Measurements from ENCODE around the gene SELENOW.

SELENOW gene

DNA sequence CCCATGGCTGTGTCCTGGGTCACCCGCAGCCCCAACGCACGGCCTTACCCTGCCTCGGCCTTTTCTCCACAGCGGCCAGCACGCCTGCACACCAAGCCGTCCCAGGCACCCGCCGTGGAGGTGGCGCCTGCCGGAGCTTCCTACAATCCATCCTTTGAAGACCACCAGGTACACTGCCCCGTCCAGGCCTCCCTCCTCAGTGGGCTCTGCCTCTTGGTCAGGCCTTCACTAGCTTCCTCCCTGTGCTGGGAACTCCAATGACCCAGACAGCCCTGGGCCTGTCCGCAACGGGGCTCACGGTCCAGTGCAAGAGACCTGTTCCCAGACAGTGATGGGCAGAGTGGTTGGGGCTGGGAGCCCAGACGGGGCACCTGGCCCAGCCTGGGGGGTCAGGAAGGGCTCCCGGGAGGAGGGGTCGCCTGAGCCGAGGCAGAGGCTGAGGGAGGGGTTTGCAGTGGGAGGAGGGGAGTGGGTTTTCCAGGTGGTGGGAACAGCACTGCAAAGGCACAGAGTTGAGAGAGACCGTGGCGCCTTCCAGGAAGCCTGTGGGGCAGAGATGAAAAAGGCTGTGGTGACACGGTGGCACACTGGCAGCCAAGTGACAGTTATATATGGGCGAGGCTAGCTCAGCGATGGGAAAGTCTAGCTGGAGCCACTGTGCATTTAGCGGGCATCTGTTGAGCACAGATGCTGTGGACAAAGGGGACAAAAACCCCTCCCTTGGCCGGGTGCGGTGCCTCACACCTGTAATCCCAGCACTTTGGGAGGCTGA, 25.9 kb upstream of the SELENOW start:
- H3K4me3 Mint-ChIP-seq: no peak overlapping the region
- no peaks in the 10 kb centered on the region for H3K27me3 Mint-ChIP-seq
- H3K36me3 Mint-ChIP-seq: peaks cover 43% of the 10 kb centered on the region
- no peaks in the 10 kb centered on the region for H3K9me3 Mint-ChIP-seq
- ATAC-seq (ENCODE audit: low read depth): no peak
- peaks cover 9% of the 10 kb centered on the region for H3K4me1 Mint-ChIP-seq
- H3K27ac Mint-ChIP-seq: no peak overlapping the region
- DNase-seq (ENCODE audit: low spot score in 2 of 2): no peak

DNA sequence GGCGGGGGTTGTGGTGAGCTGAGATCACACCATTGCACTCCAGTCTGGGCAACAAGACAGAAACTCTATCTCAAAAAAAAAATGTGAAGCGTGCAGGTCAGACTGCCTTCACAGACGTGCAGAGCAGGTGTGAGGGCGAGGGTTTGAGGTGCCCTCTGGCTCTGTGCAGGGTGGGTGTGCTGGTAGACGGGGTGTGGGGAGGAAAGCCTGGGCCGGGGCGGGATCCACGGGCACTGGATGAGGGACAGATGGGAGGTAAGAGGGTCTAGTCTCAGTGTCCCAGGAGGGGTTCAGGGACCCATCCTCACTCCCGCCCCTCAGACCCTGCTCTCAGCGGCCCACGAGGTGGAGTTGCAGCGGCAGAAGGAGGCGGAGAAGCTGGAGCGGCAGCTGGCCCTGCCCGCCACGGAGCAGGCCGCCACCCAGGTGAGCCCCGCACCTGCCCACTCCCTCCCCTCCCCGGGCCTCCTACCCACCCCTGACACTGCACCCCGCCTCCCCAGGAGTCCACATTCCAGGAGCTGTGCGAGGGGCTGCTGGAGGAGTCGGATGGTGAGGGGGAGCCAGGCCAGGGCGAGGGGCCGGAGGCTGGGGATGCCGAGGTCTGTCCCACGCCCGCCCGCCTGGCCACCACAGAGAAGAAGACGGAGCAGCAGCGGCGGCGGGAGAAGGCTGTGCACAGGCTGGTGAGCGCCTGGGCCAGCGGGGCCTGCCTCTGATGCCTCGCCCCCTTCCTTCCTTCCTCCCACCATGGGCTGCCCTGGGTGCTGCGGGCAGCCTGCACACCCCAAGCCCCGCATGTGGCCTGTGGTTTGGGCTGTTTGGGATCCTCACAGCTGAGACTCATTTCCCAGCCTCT, 24.1 kb upstream of the SELENOW start:
- Mint-ChIP-seq H3K4me1 (no peaks in the 10 kb centered on the region), H3K36me3 (peaks cover 48% of the 10 kb centered on the region), H3K27me3 (no peaks in the 10 kb centered on the region), H3K9me3 (peaks cover 3% of the 10 kb centered on the region), H3K27ac (no peak overlapping the region), H3K4me3 (no peak overlapping the region)
- ATAC-seq (ENCODE audit: low read depth) (no peak), DNase-seq (ENCODE audit: low spot score in 2 of 2) (no peak)

DNA sequence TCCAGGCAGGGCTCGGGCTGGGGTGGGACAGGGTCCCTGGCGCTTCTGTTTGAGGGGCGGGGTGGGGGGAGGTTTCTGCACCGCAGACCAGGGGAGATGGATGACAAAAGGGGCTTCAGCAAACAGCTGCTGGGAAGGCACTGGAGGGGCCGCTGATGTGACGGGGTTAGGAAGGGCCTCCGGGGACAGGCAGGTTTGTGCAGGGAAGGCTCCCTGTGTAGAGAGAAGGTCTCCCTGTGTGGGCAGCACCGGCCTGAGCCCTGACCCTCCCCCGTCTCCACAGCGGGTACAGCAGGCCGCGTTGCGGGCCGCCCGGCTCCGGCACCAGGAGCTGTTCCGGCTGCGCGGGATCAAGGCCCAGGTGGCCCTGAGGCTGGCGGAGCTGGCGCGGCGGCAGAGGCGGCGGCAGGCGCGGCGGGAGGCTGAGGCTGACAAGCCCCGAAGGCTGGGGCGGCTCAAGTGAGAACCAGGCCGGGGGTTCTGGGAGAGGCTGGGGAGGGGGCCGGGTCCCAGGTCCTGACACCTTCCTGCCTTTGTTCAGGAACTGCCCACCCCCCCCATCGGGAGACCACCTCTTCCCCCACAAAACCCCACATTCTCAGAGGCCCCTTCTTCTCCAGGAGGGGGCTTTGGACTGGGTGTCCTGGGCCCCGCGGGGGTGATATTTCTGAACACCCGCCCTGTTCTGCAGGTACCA, 23.3 kb upstream of the SELENOW start:
- no peaks in the 10 kb centered on the region for H3K27me3 Mint-ChIP-seq
- no peak overlapping the region for H3K27ac Mint-ChIP-seq
- H3K4me3 Mint-ChIP-seq: no peak overlapping the region
- DNase-seq (ENCODE audit: low spot score in 2 of 2) (no peak), ATAC-seq (ENCODE audit: low read depth) (no peak)
- peaks cover 47% of the 10 kb centered on the region for H3K36me3 Mint-ChIP-seq
- peaks cover 3% of the 10 kb centered on the region for H3K9me3 Mint-ChIP-seq
- H3K4me1 Mint-ChIP-seq: no peaks in the 10 kb centered on the region

DNA sequence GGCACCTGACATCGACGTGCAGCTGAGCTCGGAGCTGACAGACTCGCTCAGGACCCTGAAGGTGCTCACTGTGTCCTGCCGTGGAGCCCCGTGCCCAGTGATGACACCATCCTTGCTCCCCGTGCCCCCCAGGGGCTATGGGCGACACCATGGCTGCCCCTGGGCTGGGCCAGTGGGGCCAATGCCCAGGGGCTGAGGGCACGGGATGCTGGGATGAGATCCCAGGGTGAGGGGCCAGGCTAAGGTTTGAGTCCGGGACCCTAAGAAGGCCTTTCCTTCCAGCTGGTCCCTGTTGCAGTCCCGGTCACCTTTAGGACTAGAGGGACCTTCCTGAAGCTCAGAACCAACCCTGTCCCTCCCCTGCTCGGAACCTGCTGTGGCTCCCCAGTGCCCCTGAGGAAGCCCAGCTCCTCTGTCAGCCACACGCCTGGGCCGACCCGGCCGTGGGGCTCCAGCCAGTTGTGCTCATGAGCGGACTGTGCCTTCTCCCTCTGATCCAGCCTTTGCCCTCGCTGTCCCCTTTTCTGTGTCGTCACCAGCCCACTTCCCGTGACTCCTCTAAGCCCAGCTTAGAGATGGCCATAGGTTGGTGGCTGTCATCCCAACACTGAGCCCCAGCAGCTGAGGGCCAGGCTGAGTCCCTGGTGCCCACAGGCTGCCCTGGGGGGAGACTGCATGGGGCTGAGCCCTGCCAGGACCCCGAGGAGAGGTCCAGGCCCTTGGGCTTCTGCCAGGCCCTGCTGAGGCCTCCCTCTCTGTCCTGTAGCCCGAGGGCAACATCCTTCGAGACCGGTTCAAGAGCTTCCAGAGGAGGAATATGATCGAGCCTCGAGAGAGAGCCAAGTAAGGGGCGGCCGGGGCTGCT, 22.5 kb upstream of the SELENOW start:
- Mint-ChIP-seq H3K36me3 (peaks cover 43% of the 10 kb centered on the region), H3K9me3 (peaks cover 3% of the 10 kb centered on the region), H3K27ac (no peak overlapping the region), H3K4me3 (no peak overlapping the region), H3K27me3 (no peaks in the 10 kb centered on the region), H3K4me1 (no peaks in the 10 kb centered on the region)
- DNase-seq (ENCODE audit: low spot score in 2 of 2) (no peak), ATAC-seq (ENCODE audit: low read depth) (no peak)

DNA sequence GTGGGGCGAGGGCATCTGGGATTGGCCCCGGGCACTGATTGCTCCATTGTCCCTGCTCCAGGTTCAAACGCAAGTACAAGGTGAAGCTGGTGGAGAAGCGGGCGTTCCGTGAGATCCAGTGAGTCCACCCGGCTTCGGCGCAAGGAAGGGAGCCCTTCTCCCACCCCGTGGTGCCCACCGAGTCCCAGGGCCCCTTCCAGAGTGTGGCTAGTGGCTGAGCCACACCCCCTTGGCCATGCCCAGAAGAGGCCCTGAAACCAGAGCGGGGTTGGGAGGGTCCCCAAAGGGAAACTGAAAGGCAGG, 21.9 kb upstream of the SELENOW start:
- Mint-ChIP-seq H3K27ac (no peak overlapping the region), H3K9me3 (peaks cover 3% of the 10 kb centered on the region), H3K4me3 (no peak overlapping the region), H3K27me3 (no peaks in the 10 kb centered on the region), H3K4me1 (no peaks in the 10 kb centered on the region), H3K36me3 (peaks cover 43% of the 10 kb centered on the region)
- ATAC-seq (ENCODE audit: low read depth): no peak
- no peak for DNase-seq (ENCODE audit: low spot score in 2 of 2)

DNA sequence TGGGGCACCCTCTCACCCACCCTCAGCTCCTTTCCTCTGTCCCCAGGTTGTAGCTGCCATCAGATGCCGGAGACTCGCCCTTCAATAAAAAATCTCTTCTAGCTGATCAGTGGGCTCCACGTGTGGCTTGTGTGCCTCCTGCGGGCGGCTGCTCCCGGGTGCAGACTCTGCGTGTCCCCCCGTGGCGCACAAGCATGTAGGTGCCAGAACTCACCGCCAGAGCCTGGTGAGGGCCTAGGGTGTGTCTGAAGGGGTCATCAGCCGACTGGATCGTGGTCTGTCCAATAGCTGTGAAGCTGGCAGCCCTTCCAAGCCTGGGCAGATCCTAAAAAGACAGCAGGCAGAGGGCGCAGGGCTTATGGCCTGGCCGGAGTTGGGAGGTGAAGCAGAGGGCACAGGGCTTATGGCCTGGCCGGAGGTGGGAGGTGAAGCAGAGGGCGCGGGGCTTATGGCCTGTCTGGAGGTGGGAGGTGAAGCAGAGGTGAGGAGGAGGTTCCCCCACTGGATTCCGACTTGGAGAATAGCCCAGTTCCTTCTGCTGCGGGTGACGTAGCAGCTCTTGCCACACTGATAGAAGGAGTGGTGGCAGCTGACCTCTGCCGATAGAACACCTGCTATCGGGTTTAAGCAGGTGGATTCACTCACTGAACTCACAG, 21.4 kb upstream of the SELENOW start:
- H3K27ac Mint-ChIP-seq: no peak overlapping the region

DNA sequence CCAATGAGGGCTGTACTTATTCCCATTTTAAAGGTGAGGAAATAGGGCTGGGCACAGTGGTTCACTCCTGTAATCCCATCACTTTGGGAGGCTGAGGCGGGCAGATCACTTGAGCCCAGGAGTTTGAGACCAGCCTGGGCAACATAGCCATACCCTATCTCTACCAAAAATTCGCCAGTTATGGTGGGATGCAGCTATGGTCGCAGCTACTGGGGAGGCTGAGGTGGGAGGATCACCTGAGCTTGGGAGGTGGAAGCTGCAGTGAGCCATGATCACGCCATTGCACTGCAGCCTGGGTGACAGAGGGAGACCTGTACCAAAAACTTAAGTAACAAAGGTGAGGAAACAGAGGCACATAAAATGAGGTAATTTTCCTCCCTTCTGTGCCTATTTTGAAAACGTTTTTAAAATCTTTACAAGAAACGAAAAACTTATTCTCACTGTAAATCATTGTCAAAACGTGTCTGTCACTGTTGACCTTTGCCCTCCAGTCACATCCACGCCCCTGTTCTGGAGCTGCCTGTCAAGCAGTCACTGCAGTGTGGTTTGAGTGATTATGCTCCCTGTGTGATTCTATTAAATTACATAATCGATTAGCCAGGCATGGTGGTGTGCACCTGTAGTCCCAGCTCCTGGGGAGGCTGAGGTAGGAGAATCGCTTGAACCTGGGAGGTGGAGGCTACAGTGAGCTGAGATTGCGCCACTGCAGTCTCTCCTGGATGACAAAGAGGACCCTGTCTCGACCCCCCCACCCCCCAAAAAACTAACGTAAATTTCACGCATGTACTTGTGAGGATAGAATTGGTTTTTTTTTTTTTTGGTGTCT, 20.7 kb upstream of the SELENOW start:
- H3K9me3 Mint-ChIP-seq: peaks cover 3% of the 10 kb centered on the region
- H3K27ac Mint-ChIP-seq: no peak overlapping the region
- H3K4me1 Mint-ChIP-seq: no peaks in the 10 kb centered on the region
- no peaks in the 10 kb centered on the region for H3K27me3 Mint-ChIP-seq
- peaks cover 41% of the 10 kb centered on the region for H3K36me3 Mint-ChIP-seq
- DNase-seq (ENCODE audit: low spot score in 2 of 2) (no peak), ATAC-seq (ENCODE audit: low read depth) (no peak)
- no peak overlapping the region for H3K4me3 Mint-ChIP-seq

More for the DNA sequence above, 21.4 kb upstream of the SELENOW start:
- ATAC-seq (ENCODE audit: low read depth) (no peak), DNase-seq (ENCODE audit: low spot score in 2 of 2) (no peak)
- H3K9me3 Mint-ChIP-seq: peaks cover 3% of the 10 kb centered on the region
- H3K36me3 Mint-ChIP-seq: peaks cover 43% of the 10 kb centered on the region
- H3K27me3 Mint-ChIP-seq: no peaks in the 10 kb centered on the region
- no peak overlapping the region for H3K4me3 Mint-ChIP-seq
- H3K4me1 Mint-ChIP-seq: no peaks in the 10 kb centered on the region

DNA sequence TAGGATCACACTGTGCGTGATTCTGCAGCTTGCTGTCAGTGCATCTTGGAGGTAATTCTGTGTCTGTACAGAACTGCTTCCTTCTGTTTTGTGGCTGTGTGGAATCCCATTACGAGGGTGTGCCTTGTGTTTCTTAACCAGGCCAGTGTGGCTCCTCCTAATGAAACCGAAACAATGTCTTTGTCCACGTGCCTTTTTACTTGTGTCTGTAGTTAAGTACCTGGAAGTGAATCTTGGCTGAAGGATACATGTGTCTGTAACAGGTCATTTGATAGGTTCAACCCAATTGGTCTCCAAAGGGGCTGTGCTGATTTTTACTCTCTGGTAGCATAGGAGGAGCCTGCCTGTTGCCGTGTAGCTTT, 20.1 kb upstream of the SELENOW start:
- no peak for ATAC-seq (ENCODE audit: low read depth)
- Mint-ChIP-seq H3K9me3 (peaks cover 3% of the 10 kb centered on the region), H3K4me3 (no peak overlapping the region), H3K4me1 (no peaks in the 10 kb centered on the region), H3K27me3 (no peaks in the 10 kb centered on the region), H3K27ac (no peak overlapping the region), H3K36me3 (peaks cover 35% of the 10 kb centered on the region)
- DNase-seq (ENCODE audit: low spot score in 2 of 2): no peak

DNA sequence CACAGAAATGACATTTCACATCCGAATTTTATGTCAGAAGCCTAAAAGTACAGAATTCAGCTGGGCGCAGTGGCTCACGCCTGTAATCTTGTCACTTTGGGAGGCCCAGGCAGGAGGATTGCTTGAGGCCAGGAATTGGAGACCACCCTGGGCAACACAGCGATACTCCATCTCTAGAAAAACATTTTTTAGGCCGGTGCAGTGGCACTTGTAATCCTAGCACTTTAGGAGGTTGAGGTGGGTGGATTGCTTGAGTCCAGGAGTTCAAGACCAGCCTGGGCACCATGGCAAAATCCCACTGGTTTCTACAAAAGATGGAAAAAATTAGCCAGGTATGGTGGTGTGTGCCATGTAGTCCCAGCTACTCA, 17.9 kb upstream of the SELENOW start:
- ATAC-seq (ENCODE audit: low read depth) (no peak), DNase-seq (ENCODE audit: low spot score in 2 of 2) (no peak)
- Mint-ChIP-seq H3K4me1 (no peaks in the 10 kb centered on the region), H3K27me3 (peaks cover 2% of the 10 kb centered on the region), H3K36me3 (peaks cover 27% of the 10 kb centered on the region), H3K4me3 (no peak overlapping the region), H3K9me3 (peaks cover 3% of the 10 kb centered on the region), H3K27ac (no peak overlapping the region)

DNA sequence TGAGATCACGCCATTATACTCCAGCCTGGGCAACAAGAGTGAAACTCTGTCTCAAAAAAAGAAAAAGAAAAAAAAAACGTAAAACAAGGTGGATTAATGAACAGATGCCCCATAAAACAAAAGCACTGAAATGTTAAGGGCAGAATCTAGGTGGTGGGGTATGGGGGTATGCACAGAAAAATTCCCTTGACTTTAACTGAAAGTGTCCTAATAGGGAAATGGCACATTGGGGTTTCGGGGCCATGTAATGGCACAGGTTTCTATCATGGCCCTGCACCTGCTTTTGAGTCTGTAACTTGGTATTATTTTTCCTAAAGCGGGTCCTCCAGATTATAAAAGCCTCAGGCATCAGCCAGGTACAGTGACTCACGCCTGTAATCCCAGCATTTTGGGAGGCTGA, 16.9 kb upstream of the SELENOW start:
- peaks cover 23% of the 10 kb centered on the region for H3K36me3 Mint-ChIP-seq
- H3K27ac Mint-ChIP-seq: no peak overlapping the region
- peaks cover 3% of the 10 kb centered on the region for H3K9me3 Mint-ChIP-seq
- no peaks in the 10 kb centered on the region for H3K4me1 Mint-ChIP-seq
- ATAC-seq (ENCODE audit: low read depth) (no peak), DNase-seq (ENCODE audit: low spot score in 2 of 2) (no peak)
- no peak overlapping the region for H3K4me3 Mint-ChIP-seq
- peaks cover 2% of the 10 kb centered on the region for H3K27me3 Mint-ChIP-seq

DNA sequence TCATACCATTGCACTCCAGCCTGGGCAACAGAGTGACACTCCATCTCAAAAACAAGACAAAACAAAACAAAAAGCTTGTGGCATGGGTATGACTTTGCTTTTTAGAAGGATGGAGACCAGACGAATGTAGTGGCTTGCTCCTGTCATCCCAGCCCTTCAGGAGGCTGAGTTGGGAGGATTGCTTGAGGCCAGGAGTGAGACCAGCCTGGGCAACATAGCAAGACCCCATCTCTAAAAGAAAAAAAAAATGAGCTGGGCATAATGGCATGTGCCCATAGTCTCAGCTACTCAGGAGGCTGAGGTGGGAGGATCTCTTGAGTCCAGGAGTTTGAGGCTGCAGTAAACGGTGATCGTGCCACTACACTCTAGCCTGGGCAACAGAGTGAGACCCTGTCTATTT, 16.4 kb upstream of the SELENOW start:
- no peak for ATAC-seq (ENCODE audit: low read depth)
- H3K4me3 Mint-ChIP-seq: no peak overlapping the region
- H3K4me1 Mint-ChIP-seq: no peaks in the 10 kb centered on the region
- H3K27ac Mint-ChIP-seq: no peak overlapping the region
- H3K36me3 Mint-ChIP-seq: peaks cover 18% of the 10 kb centered on the region
- peaks cover 3% of the 10 kb centered on the region for H3K9me3 Mint-ChIP-seq
- peaks cover 2% of the 10 kb centered on the region for H3K27me3 Mint-ChIP-seq
- DNase-seq (ENCODE audit: low spot score in 2 of 2): no peak

DNA sequence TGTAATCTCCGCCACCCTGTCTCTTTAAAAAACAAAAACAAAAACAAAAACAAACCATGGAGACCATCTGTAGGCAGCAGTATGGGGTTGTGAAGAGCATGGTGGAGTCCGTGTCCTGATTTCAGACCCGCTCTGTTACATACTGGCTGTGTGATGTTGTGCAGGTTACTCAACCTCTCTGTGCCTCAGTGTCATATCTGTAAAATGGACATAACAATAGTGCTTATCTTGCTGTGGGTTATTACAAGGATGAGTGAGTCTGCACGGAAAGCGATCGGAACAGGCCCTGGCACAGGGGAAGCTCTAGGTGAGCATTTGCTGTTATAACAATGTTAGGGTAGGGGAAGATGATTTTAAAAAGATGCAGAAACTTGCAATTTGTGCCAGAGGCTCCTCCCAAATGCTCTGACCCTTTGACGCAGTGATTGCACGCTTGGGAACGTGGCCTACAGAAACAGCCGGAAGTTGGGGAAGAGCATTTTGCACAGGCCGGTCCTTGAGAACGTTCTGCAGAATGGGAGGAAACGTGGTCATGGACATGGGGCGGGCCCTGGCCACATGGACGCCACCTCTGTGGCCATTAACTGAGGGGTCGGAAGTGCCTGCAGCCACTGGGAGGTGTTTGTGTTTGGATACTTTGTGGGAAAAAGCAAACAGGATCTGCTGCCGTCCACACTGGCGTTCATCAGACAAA, 15.7 kb upstream of the SELENOW start:
- H3K9me3 Mint-ChIP-seq: peaks cover 3% of the 10 kb centered on the region
- H3K27me3 Mint-ChIP-seq: peaks cover 2% of the 10 kb centered on the region
- H3K4me3 Mint-ChIP-seq: no peak overlapping the region
- H3K36me3 Mint-ChIP-seq: peaks cover 13% of the 10 kb centered on the region
- ATAC-seq (ENCODE audit: low read depth): no peak
- H3K4me1 Mint-ChIP-seq: no peaks in the 10 kb centered on the region
- no peak overlapping the region for H3K27ac Mint-ChIP-seq
- DNase-seq (ENCODE audit: low spot score in 2 of 2): no peak

Data from memory B cell (primary cell).